HepG2 (cell line): ENCODE results near the gene DPM2. TPM values are rescaled to one million over a fixed set of nuclear protein-coding genes. Genes with fewer than 3 reads are reported as not detected.

ENCODE experiments used
- ATAC-seq: fragments of 200-7000 bp; cut with Tn5 transposase; 3 replicates; pipeline ENCODE4 v1.9.1; 2020; ENCODE audit warnings: mild to moderate bottlenecking, moderate library complexity
- BruUV-seq: library from RNA; stranded (reverse); fragments of 400-500 nt; replicated peaks from 2 replicates; lab custom pipeline; 2021; lab: Mats Ljungman, UMichigan
- CTCF ChIA-PET: fragments of 300-600 bp; formaldehyde crosslinking; extraction: SDS; loops from one replicate; lab custom pipeline; 2021; ENCODE audit warnings: low total read pairs, inconsistent platforms, low intra/inter-chr PET ratio; lab: Yijun Ruan, JAX
- POLR2A ChIA-PET: fragments of 350-600 bp; sonication (Branson Sonifier 250); formaldehyde crosslinking; loops from one replicate; lab custom pipeline; 2020; ENCODE audit warnings: antibody characterized with exemption, inconsistent platforms; lab: Yijun Ruan, JAX
- DNase-seq: peaks from one replicate; pipeline ENCODE4 v3.0.0-alpha.2; 2015; ENCODE audit warnings: low spot score
- FAIRE-seq: peaks from 3 replicates; lab custom pipeline; 2011; peaks lifted over from hg19 to GRCh38; lab: Jason Lieb, UNC
- H2AFZ ChIP-seq: one replicate; pipeline ENCODE4 v1.6.1; 2011; ENCODE audit warnings: low read length, inconsistent platforms
- H3K27ac ChIP-seq: fragments of 300-600 bp; 3 replicates; pipeline ENCODE4 v1.8.0; 2011; ENCODE audit warnings: mixed run types, mild to moderate bottlenecking, mixed read lengths, low read length, inconsistent platforms; ENCODE audit not compliant: insufficient read depth; ENCODE audit errors: extremely low read length
- H3K27me3 ChIP-seq, 2 experiments: fragments of 200-600 bp in 1 of 2; 2 replicates in 1 of 2; 3 replicates in 1 of 2; pipeline versions ENCODE4 v1.6.0 to v1.8.0; 2011; ENCODE audit warnings: low read length in 2 of 2, mild to moderate bottlenecking in 2 of 2, moderate library complexity in 2 of 2, inconsistent platforms in 1 of 2; ENCODE audit not compliant: insufficient read depth in 2 of 2, control insufficient read depth in 1 of 2
- H3K36me3 ChIP-seq, 2 experiments: fragments of 200-600 bp in 1 of 2; replicated peaks in 1 of 2; 2 replicates in 1 of 2; 3 replicates in 1 of 2; pipeline versions ENCODE4 v1.5.1 to v1.8.0; 2011; ENCODE audit warnings: low read length in 2 of 2, inconsistent platforms in 1 of 2; ENCODE audit not compliant: insufficient read depth in 2 of 2, control insufficient read depth in 1 of 2
- H3K4me1 ChIP-seq: 2 replicates; pipeline ENCODE4 v1.5.1; 2012; ENCODE audit warnings: low read length, inconsistent platforms; ENCODE audit not compliant: insufficient read depth
- H3K4me2 ChIP-seq: 2 replicates; pipeline ENCODE4 v1.6.0; 2011; ENCODE audit warnings: low read depth, low read length, inconsistent platforms
- H3K4me3 ChIP-seq, 3 experiments: fragments of 200-600 bp in 1 of 3; sonication (generic), shearing (Covaris generic) in 1 of 3; replicated peaks in 1 of 3; 2 replicates each; pipeline ENCODE4 v1.5.1; 2011 to 2016; ENCODE audit warnings: low read length in 3 of 3, inconsistent platforms in 2 of 3, low read depth in 2 of 3, mild to moderate bottlenecking in 2 of 3, control low read depth in 1 of 3, mixed read lengths in 1 of 3; ENCODE audit not compliant: insufficient read depth in 1 of 3
- H3K79me2 ChIP-seq: one replicate; pipeline ENCODE4 v1.6.1; 2011; ENCODE audit warnings: low read length, inconsistent platforms; ENCODE audit not compliant: insufficient read depth
- H3K9ac ChIP-seq: 2 replicates; pipeline ENCODE4 v1.6.0; 2011; ENCODE audit warnings: mild to moderate bottlenecking, low read depth, low read length, inconsistent platforms; ENCODE audit not compliant: insufficient read depth
- H3K9me3 ChIP-seq: 2 replicates; pipeline ENCODE4 v1.5.1; 2012; ENCODE audit warnings: mild to moderate bottlenecking, low read length
- H4K20me1 ChIP-seq: 2 replicates; pipeline ENCODE4 v1.6.0; 2011; ENCODE audit warnings: inconsistent platforms, mild to moderate bottlenecking, low read length, moderate library complexity; ENCODE audit not compliant: insufficient read depth
- ATAD3A ChIP-seq: sonication (generic); formaldehyde crosslinking; IDR thresholded peaks from 2 replicates; pipeline ENCODE4 v1.4.0; 2020; ENCODE audit warnings: missing genetic modification reagents
- ATF7-NPFF ChIP-seq: sonication (generic); formaldehyde crosslinking; IDR thresholded peaks from 2 replicates; pipeline ENCODE4 v1.8.1; 2023; ENCODE audit warnings: mild to moderate bottlenecking, low read depth, missing genetic modification reagents, moderate library complexity
- CEBPZ ChIP-seq: IDR thresholded peaks from 2 replicates; pipeline ENCODE4 v1.6.1; 2012; ENCODE audit warnings: low read length, improper control_type of control experiment
- DMAP1 ChIP-seq: IDR thresholded peaks from 2 replicates; pipeline ENCODE4 v1.6.1; 2016
- GFI1 ChIP-seq: sonication (generic); formaldehyde crosslinking; IDR thresholded peaks from 2 replicates; pipeline ENCODE4 v1.5.0; 2020; ENCODE audit warnings: missing genetic modification reagents, mild to moderate bottlenecking, borderline replicate concordance
- NFYC ChIP-seq: IDR thresholded peaks from 2 replicates; pipeline ENCODE4 v1.6.1; 2016; ENCODE audit warnings: missing genetic modification reagents, missing compliant biosample characterization
- NR2F2 ChIP-seq: IDR thresholded peaks from 2 replicates; pipeline ENCODE4 v1.6.1; 2012; ENCODE audit warnings: low read depth, inconsistent platforms, borderline replicate concordance
- REPIN1 ChIP-seq: sonication (generic); formaldehyde crosslinking; IDR thresholded peaks from 2 replicates; pipeline ENCODE4 v1.8.0; 2022; ENCODE audit warnings: missing genetic modification reagents, low read depth, mild to moderate bottlenecking, borderline replicate concordance
- ZNF224 ChIP-seq: sonication (generic); formaldehyde crosslinking; IDR thresholded peaks from 2 replicates; pipeline ENCODE4 v1.5.0; 2020; ENCODE audit warnings: mild to moderate bottlenecking, missing genetic modification reagents
- ZNF253 ChIP-seq: sonication (generic); formaldehyde crosslinking; IDR thresholded peaks from 2 replicates; pipeline ENCODE4 v1.8.0; 2022; ENCODE audit warnings: mild to moderate bottlenecking, missing genetic modification reagents, borderline replicate concordance
- ZNF629 ChIP-seq: sonication (generic); formaldehyde crosslinking; conservative IDR thresholded peaks from 2 replicates; pipeline ENCODE4 v1.5.0; 2020; ENCODE audit warnings: missing genetic modification reagents
- ZNF691 ChIP-seq: sonication (generic); formaldehyde crosslinking; IDR thresholded peaks from 2 replicates; pipeline ENCODE4 v1.4.0; 2020; ENCODE audit warnings: missing genetic modification reagents, low read depth, mild to moderate bottlenecking, borderline replicate concordance
- ZNF776 ChIP-seq: sonication (generic); formaldehyde crosslinking; IDR thresholded peaks from 2 replicates; pipeline ENCODE4 v1.4.0; 2020; ENCODE audit warnings: mild to moderate bottlenecking, missing genetic modification reagents
- ZZZ3 ChIP-seq: sonication (generic); formaldehyde crosslinking; IDR thresholded peaks from 2 replicates; pipeline ENCODE4 v1.4.0; 2020; ENCODE audit warnings: missing genetic modification reagents, mild to moderate bottlenecking, borderline replicate concordance
- WGBS: methylation state at CpG from one replicate; pipeline ENCODE4 v1.1.6; 2017; ENCODE audit warnings: low lambda C conversion rate; 5-methylcytosine and 5-hydroxymethylcytosine counted together
- in situ Hi-C: cut with HindIII; loops from 2 replicates; pipeline ENCODE4 v1.10.0; 2017; ENCODE audit warnings: low pct_unique_long_range_greater_than_20kb; ENCODE audit not compliant: extremely low pct_ligation_motif_present
- intact Hi-C: fragments of 100-400 bp; cut with micrococcal nuclease; formaldehyde crosslinking; loops from one replicate; pipeline ENCODE4 v1.10.0; 2022; ENCODE audit not compliant: unreplicated experiment
- polyA plus RNA-seq, 8 experiments: library from polyadenylated mRNA; depleted of rRNA in 3 of 8; stranded (reverse) in 7 of 8; unstranded in 1 of 8; fragments of >200 nt; fragmentation: Illumina TruSeq in 4 of 8; extraction: Trizol in 4 of 8; gene quantifications; 2 replicates each; pipeline versions ENCODE4 v1.2.1 to v1.2.3, GENCODE V29; 2011 to 2016; ENCODE audit warnings: low read depth in 4 of 8, missing spikeins in 1 of 8, mixed read lengths in 1 of 8; ENCODE audit not compliant: insufficient read depth in 1 of 8
- total RNA-seq, 5 experiments: library from RNA; depleted of rRNA; stranded (reverse); fragments of >200 nt; fragmentation: Illumina TruSeq; extraction: Trizol; gene quantifications; 2 replicates each; pipeline ENCODE4 v1.2.3, GENCODE V29; 2016; ENCODE audit warnings: low read depth in 1 of 5
- TF ChIP-seq, protein P1 (sequence below): sonication (generic); formaldehyde crosslinking; IDR thresholded peaks from 2 replicates; pipeline ENCODE4 v1.4.0; 2020; ENCODE audit warnings: missing genetic modification reagents
- TF ChIP-seq, protein P2 (sequence below): sonication (generic); formaldehyde crosslinking; IDR thresholded peaks from 2 replicates; pipeline ENCODE4 v1.8.1; 2023; ENCODE audit warnings: mild to moderate bottlenecking, missing genetic modification reagents

Gene DPM2
- total and polyA plus RNA-seq, 2 of the 13 experiments (the other 11 are each of a cell fraction or from before 2014, with no cell fraction given): 24.8 to 35.3 TPM

GRCh38 chr9:127898433-127899127 lies 39.1 kb downstream of the DPM2 start (continued):
- TF ChIP-seq ZZZ3 (CRISPR knock-in tag) (no peak), ZNF776 (CRISPR knock-in tag) (no peak), ZNF629 (CRISPR knock-in tag) (peak; percentile 100), ZNF253 (no peak), ATF7-NPFF (no peak)

GRCh38 chr9:127897193-127897692 lies 40.4 kb downstream of the DPM2 start:
- WGBS: 0% methylated on average over 6 of the region's 19 CpGs
- Histone ChIP-seq H3K36me3 (peaks cover 26 to 42% of the 10 kb centered on the region in 2 experiments), H3K27ac (peak overlapping the region; percentile 92), H3K4me3 (peak overlapping the region; percentile 48 to 71 (median 56)), H3K4me2 (peak overlapping the region; percentile 86), H2AFZ (no peak overlapping the region), H3K27me3 (no peaks in the 10 kb centered on the region), H3K4me1 (peaks cover 49% of the 10 kb centered on the region), H3K79me2 (peaks cover 19% of the 10 kb centered on the region), H3K9ac (peak overlapping the region; percentile 75), H3K9me3 (peaks cover 17% of the 10 kb centered on the region), H4K20me1 (no peaks in the 10 kb centered on the region)
- in situ Hi-C loops (no loop called here), intact Hi-C loops (no loop called here)
- BruUV-seq: no TSS peak
- CTCF ChIA-PET: no interaction called here
- peak; percentile 95 for DNase-seq
- peak; percentile 90 for FAIRE-seq
- ATAC-seq: peak; percentile 93
- POLR2A ChIA-PET: interaction anchor here (0.6 to 3.8 kb wide), 26 partner anchors 9 to 787 kb away, joined by 3 to 55 read pairs (median 4); partner anchors contain the start of genes AK1, SLC2A8, ST6GALNAC4 and TOR2A
- no peak for TF ChIP-seq REPIN1 (CRISPR knock-in tag)
- TF ChIP-seq, protein P1, sequence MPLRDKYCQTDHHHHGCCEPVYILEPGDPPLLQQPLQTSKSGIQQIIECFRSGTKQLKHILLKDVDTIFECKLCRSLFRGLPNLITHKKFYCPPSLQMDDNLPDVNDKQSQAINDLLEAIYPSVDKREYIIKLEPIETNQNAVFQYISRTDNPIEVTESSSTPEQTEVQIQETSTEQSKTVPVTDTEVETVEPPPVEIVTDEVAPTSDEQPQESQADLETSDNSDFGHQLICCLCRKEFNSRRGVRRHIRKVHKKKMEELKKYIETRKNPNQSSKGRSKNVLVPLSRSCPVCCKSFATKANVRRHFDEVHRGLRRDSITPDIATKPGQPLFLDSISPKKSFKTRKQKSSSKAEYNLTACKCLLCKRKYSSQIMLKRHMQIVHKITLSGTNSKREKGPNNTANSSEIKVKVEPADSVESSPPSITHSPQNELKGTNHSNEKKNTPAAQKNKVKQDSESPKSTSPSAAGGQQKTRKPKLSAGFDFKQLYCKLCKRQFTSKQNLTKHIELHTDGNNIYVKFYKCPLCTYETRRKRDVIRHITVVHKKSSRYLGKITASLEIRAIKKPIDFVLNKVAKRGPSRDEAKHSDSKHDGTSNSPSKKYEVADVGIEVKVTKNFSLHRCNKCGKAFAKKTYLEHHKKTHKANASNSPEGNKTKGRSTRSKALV (CRISPR knock-in tag): no peak
- TF ChIP-seq ZNF691: no peak
- no peak for TF ChIP-seq CEBPZ
- TF ChIP-seq NR2F2: peak; percentile 78
- no peak for TF ChIP-seq ATAD3A
- TF ChIP-seq DMAP1 (CRISPR knock-in tag): no peak
- TF ChIP-seq NFYC (CRISPR knock-in tag): peak; percentile 60
- TF ChIP-seq, protein P2, sequence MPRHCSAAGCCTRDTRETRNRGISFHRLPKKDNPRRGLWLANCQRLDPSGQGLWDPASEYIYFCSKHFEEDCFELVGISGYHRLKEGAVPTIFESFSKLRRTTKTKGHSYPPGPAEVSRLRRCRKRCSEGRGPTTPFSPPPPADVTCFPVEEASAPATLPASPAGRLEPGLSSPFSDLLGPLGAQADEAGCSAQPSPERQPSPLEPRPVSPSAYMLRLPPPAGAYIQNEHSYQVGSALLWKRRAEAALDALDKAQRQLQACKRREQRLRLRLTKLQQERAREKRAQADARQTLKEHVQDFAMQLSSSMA (CRISPR knock-in tag): 0 out of 2 replicates have a peak, but pooled peaks have one; percentile 60
- TF ChIP-seq ZNF224: no peak
- TF ChIP-seq GFI1 (CRISPR knock-in tag): no peak
